HG03378 (cell line): ENCODE measurements around the gene TIMD4.

Source experiments
- ATAC-seq: cut with Tn5 transposase; IDR thresholded peaks from one replicate; pipeline ENCODE4 v1.9.1; 2021; ENCODE audit warnings: mild to moderate bottlenecking, moderate library complexity; ENCODE audit not compliant: unreplicated experiment

TIMD4 gene

GRCh38 chr5:156922207-156922792 is 40.7 kb downstream of the TIMD4 start:
- ATAC-seq, result peak; percentile 45

- ATAC-seq, result peak; percentile 54
These were observed 42.1 kb downstream of the TIMD4 start for GRCh38 chr5:156920861-156921431.

- peak; percentile 59 for ATAC-seq
These were observed 42.8 kb downstream of the TIMD4 start for GRCh38 chr5:156920042-156920860.

- no peak for ATAC-seq
These were observed 44.6 kb downstream of the TIMD4 start for GRCh38 chr5:156918311-156918845.

GRCh38 chr5:156914371-156914737 is 48.7 kb downstream of the TIMD4 start:
- peak; percentile 13 for ATAC-seq

- ATAC-seq, result peak; percentile 95
These were observed 49.2 kb downstream of the TIMD4 start for GRCh38 chr5:156913719-156914370.

GRCh38 chr5:156913355-156913718 is 49.7 kb downstream of the TIMD4 start:
- no peak for ATAC-seq

- ATAC-seq, result no peak
These were observed 50.2 kb downstream of the TIMD4 start for GRCh38 chr5:156912869-156913268.

- no peak for ATAC-seq
These were observed 53.8 kb downstream of the TIMD4 start for GRCh38 chr5:156909180-156909579.

GRCh38 chr5:156907667-156908066 is 55.4 kb downstream of the TIMD4 start:
- no peak for ATAC-seq

GRCh38 chr5:156906807-156907206 is 56.2 kb downstream of the TIMD4 start:
- ATAC-seq, result no peak

GRCh38 chr5:156896546-156896945 is 66.5 kb downstream of the TIMD4 start:
- no peak for ATAC-seq

- ATAC-seq, result peak; percentile 72
These were observed 69.5 kb downstream of the TIMD4 start for GRCh38 chr5:156893517-156893916.

GRCh38 chr5:156892864-156893263 is 70.2 kb downstream of the TIMD4 start:
- ATAC-seq, result no peak

GRCh38 chr5:156892223-156892622 is 70.8 kb downstream of the TIMD4 start:
- no peak for ATAC-seq

GRCh38 chr5:156888520-156888919 is 74.5 kb downstream of the TIMD4 start:
- peak; percentile 44 for ATAC-seq

GRCh38 chr5:156883316-156883875 is 79.6 kb downstream of the TIMD4 start:
- ATAC-seq, result no peak

GRCh38 chr5:156879665-156880285 is 83.3 kb downstream of the TIMD4 start:
- ATAC-seq, result peak; percentile 96

GRCh38 chr5:156871212-156871611 is 91.8 kb downstream of the TIMD4 start:
- no peak for ATAC-seq

- ATAC-seq, result no peak
These were observed 92.6 kb downstream of the TIMD4 start for GRCh38 chr5:156870498-156870839.
